CD4-positive, alpha-beta T cell (primary cell): Measurements from ENCODE around the gene VAV2. TPM values are rescaled to one million over a fixed set of nuclear protein-coding genes. Genes with fewer than 3 reads are reported as not detected.

Source experiments
- ATAC-seq: fragments of 200-7000 bp; cut with Tn5 transposase; one replicate; pipeline ENCODE4 v1.10.0; 2022; ENCODE audit warnings: mild to moderate bottlenecking; ENCODE audit not compliant: poor library complexity
- CTCF ChIA-PET: fragments of 350-600 bp; sonication (Branson Sonifier 250); formaldehyde crosslinking; loops from one replicate; lab custom pipeline; 2021; ENCODE audit warnings: antibody characterized with exemption, inconsistent platforms; lab: Charles Lee
- POLR2A ChIA-PET: fragments of 350-600 bp; sonication (Branson Sonifier 250); formaldehyde crosslinking; loops from one replicate; lab custom pipeline; 2021; ENCODE audit warnings: antibody characterized with exemption, inconsistent platforms; lab: Charles Lee
- DNase-seq, 14 experiments: peaks; one replicate each; pipeline ENCODE4 v3.0.0-alpha.2; 2013 to 2020; ENCODE audit warnings: mixed read lengths in 2 of 14
- H3K27ac ChIP-seq, 2 donors: one replicate each; pipeline versions ENCODE4 v1.5.1 to v1.7.0; 2013; ENCODE audit warnings: low read length in 2 of 2, low read depth in 1 of 2, mild to moderate bottlenecking in 1 of 2
- H3K27me3 ChIP-seq, 2 experiments: 1 replicate in 1 of 2; 2 replicates in 1 of 2; pipeline versions ENCODE4 v1.6.1 to v1.7.0; 2013; ENCODE audit warnings: low read length in 2 of 2, control low read depth in 1 of 2, mild to moderate bottlenecking in 1 of 2, moderate library complexity in 1 of 2; ENCODE audit not compliant: insufficient read depth in 2 of 2, control insufficient read depth in 1 of 2
- H3K36me3 ChIP-seq: one replicate; pipeline ENCODE4 v1.6.1; 2013; ENCODE audit warnings: low read length, control low read depth; ENCODE audit not compliant: insufficient read depth
- H3K4me1 ChIP-seq: one replicate; pipeline ENCODE4 v1.6.1; 2013; ENCODE audit warnings: low read length, control low read depth; ENCODE audit not compliant: insufficient read depth
- H3K4me3 ChIP-seq: one replicate; pipeline ENCODE4 v1.5.1; 2013; ENCODE audit warnings: mild to moderate bottlenecking, low read length, moderate library complexity
- H3K9me3 ChIP-seq, 2 experiments: 1 replicate in 1 of 2; 2 replicates in 1 of 2; pipeline versions ENCODE4 v1.6.1 to v1.7.0; 2013; ENCODE audit warnings: low read length in 2 of 2, mild to moderate bottlenecking in 2 of 2, control low read depth in 1 of 2, moderate library complexity in 1 of 2; ENCODE audit not compliant: control insufficient read depth in 1 of 2, insufficient read depth in 1 of 2
- H3K27ac Mint-ChIP-seq: one replicate; pipeline ENCODE4 v1.8.0; 2020; ENCODE audit warnings: mixed read lengths
- H3K27me3 Mint-ChIP-seq: one replicate; pipeline ENCODE4 v1.8.0; 2021; ENCODE audit warnings: mixed read lengths
- H3K36me3 Mint-ChIP-seq: one replicate; pipeline ENCODE4 v1.8.0; 2021; ENCODE audit warnings: low read depth, mixed read lengths
- H3K4me1 Mint-ChIP-seq: one replicate; pipeline ENCODE4 v1.8.0; 2021; ENCODE audit warnings: low read depth, mixed read lengths
- H3K4me3 Mint-ChIP-seq: one replicate; pipeline ENCODE4 v1.8.0; 2020; ENCODE audit warnings: mild to moderate bottlenecking, mixed read lengths
- H3K9me3 Mint-ChIP-seq: one replicate; pipeline ENCODE4 v1.8.0; 2020; ENCODE audit warnings: mixed read lengths
- CTCF ChIP-seq: fragments of 200-600 bp; IDR thresholded peaks from one replicate; pipeline ENCODE4 v1.8.0; 2022; ENCODE audit warnings: antibody characterized with exemption, mild to moderate bottlenecking
- intact Hi-C, 2 experiments: fragments of 100-400 bp; cut with DNase I in 1 of 2; cut with micrococcal nuclease in 1 of 2; formaldehyde crosslinking; loops; one replicate each; pipeline versions ENCODE4 v1.15.1 to v1.9.0; 2023 to 2025; cut with DNase I, micrococcal nuclease
- total RNA-seq, 174 experiments: library from RNA in 2 of 174; stranded (reverse) in 2 of 174; gene quantifications; one replicate each; pipeline ENCODE4 v1.2.3 and lab custom pipeline; 2021 to 2026

The VAV2 gene
- total RNA-seq, 2 experiments from 2014 or later: 1.6 to 1.7 TPM

GRCh38 chr9:133914442-133915342, 77.4 kb downstream of the VAV2 start:
- DNase-seq: no peak
- ChIA-PET POLR2A (no interaction called here), CTCF (no interaction called here)
- Mint-ChIP-seq H3K27ac (no peak overlapping the region), H3K36me3 (no peaks in the 10 kb centered on the region), H3K27me3 (peaks cover 10% of the 10 kb centered on the region), H3K4me1 (no peaks in the 10 kb centered on the region), H3K9me3 (no peaks in the 10 kb centered on the region), H3K4me3 (no peak overlapping the region)
- Histone ChIP-seq H3K4me1 (no peaks in the 10 kb centered on the region), H3K4me3 (no peak overlapping the region), H3K9me3 (peaks cover 0 to 7% of the 10 kb centered on the region in 2 experiments), H3K36me3 (no peaks in the 10 kb centered on the region), H3K27ac (no peak overlapping the region), H3K27me3 (no peaks in the 10 kb centered on the region)
- intact Hi-C loops: no loop called here
- no peak for ATAC-seq
- TF ChIP-seq CTCF: no peak

- no peaks in the 10 kb centered on the region for H3K4me1 ChIP-seq
- no peak for ATAC-seq
- no peak overlapping the region for H3K27ac ChIP-seq
- H3K27me3 Mint-ChIP-seq: peaks cover 5% of the 10 kb centered on the region
- POLR2A ChIA-PET: no interaction called here
- no peak for DNase-seq
- no peak overlapping the region for H3K27ac Mint-ChIP-seq
- H3K27me3 ChIP-seq: no peaks in the 10 kb centered on the region
- no peaks in the 10 kb centered on the region for H3K36me3 ChIP-seq
- CTCF ChIA-PET: no interaction called here
- H3K36me3 Mint-ChIP-seq: no peaks in the 10 kb centered on the region
- no peaks in the 10 kb centered on the region for H3K4me1 Mint-ChIP-seq
- no peak for TF ChIP-seq CTCF
- H3K9me3 ChIP-seq: peaks cover 0 to 7% of the 10 kb centered on the region in 2 experiments
- intact Hi-C loops: no loop called here
- H3K4me3 ChIP-seq: no peak overlapping the region
- no peak overlapping the region for H3K4me3 Mint-ChIP-seq
- no peaks in the 10 kb centered on the region for H3K9me3 Mint-ChIP-seq
Observed at GRCh38 chr9:133913571-133914369, 78.4 kb downstream of the VAV2 start.

GRCh38 chr9:133910855-133911514, 81.1 kb downstream of the VAV2 start:
- intact Hi-C loops: no loop called here
- Histone ChIP-seq H3K27me3 (no peaks in the 10 kb centered on the region), H3K4me1 (no peaks in the 10 kb centered on the region), H3K4me3 (no peak overlapping the region), H3K27ac (no peak overlapping the region), H3K36me3 (no peaks in the 10 kb centered on the region), H3K9me3 (peaks cover 0 to 4% of the 10 kb centered on the region in 2 experiments)
- DNase-seq (no peak), ATAC-seq (no peak)
- Mint-ChIP-seq H3K9me3 (no peaks in the 10 kb centered on the region), H3K27me3 (no peaks in the 10 kb centered on the region), H3K27ac (no peak overlapping the region), H3K4me3 (no peak overlapping the region), H3K4me1 (no peaks in the 10 kb centered on the region), H3K36me3 (no peaks in the 10 kb centered on the region)
- POLR2A ChIA-PET: no interaction called here
- CTCF ChIA-PET: interaction anchor here (0.7 kb wide), 1 partner anchor 605 kb away, joined by 3 read pairs; no protein-coding TSS in a partner anchor
- no peak for TF ChIP-seq CTCF
